HG03342 (cell line): Measurements from ENCODE around the gene ARHGAP5.

Experiments
- ATAC-seq: cut with Tn5 transposase; IDR thresholded peaks from one replicate; pipeline ENCODE4 v1.9.1; 2021; ENCODE audit warnings: mild to moderate bottlenecking, moderate library complexity; ENCODE audit not compliant: unreplicated experiment

Gene ARHGAP5

GRCh38 chr14:32076278-32077080 lies 625 bp upstream of the ARHGAP5 start:
- peak; percentile 39 for ATAC-seq

GRCh38 chr14:32078023-32078857 lies 1.1 kb downstream of the ARHGAP5 start:
- ATAC-seq, result no peak

GRCh38 chr14:32078858-32079216 lies 1.7 kb downstream of the ARHGAP5 start:
- no peak for ATAC-seq

- ATAC-seq, result no peak
These were observed 2.2 kb downstream of the ARHGAP5 start for GRCh38 chr14:32079264-32079663.

- no peak for ATAC-seq
These were observed 3.0 kb downstream of the ARHGAP5 start for GRCh38 chr14:32080001-32080510.

- ATAC-seq, result no peak
These were observed 4.8 kb downstream of the ARHGAP5 start for GRCh38 chr14:32081901-32082300.

- no peak for ATAC-seq
These were observed 6.2 kb downstream of the ARHGAP5 start for GRCh38 chr14:32083315-32083624.

GRCh38 chr14:32083789-32084188 lies 6.7 kb downstream of the ARHGAP5 start:
- no peak for ATAC-seq

- ATAC-seq, result no peak
These were observed 8.2 kb downstream of the ARHGAP5 start for GRCh38 chr14:32085182-32085844.

GRCh38 chr14:32085845-32086383 lies 8.8 kb downstream of the ARHGAP5 start:
- ATAC-seq, result no peak

- no peak for ATAC-seq
These were observed 10.2 kb downstream of the ARHGAP5 start for GRCh38 chr14:32087173-32087861.

- no peak for ATAC-seq
These were observed 10.8 kb downstream of the ARHGAP5 start for GRCh38 chr14:32087907-32088306.

- no peak for ATAC-seq
These were observed 13.6 kb downstream of the ARHGAP5 start for GRCh38 chr14:32090686-32091085.

GRCh38 chr14:32099473-32099872 lies 22.4 kb downstream of the ARHGAP5 start:
- ATAC-seq, result no peak

GRCh38 chr14:32100175-32100574 lies 23.1 kb downstream of the ARHGAP5 start:
- no peak for ATAC-seq

- peak; percentile 73 for ATAC-seq
These were observed 25.2 kb downstream of the ARHGAP5 start for GRCh38 chr14:32102152-32102787.

GRCh38 chr14:32102968-32103367 lies 25.9 kb downstream of the ARHGAP5 start:
- ATAC-seq, result no peak

- no peak for ATAC-seq
These were observed 27.2 kb downstream of the ARHGAP5 start for GRCh38 chr14:32104308-32104707.

GRCh38 chr14:32104803-32105202 lies 27.7 kb downstream of the ARHGAP5 start:
- no peak for ATAC-seq
